ENCODE results near the gene CTDSPL.
A peak's percentile ranks its signal among the peaks of the same experiment; 100 is the strongest.
"Not testable (repeated sequence)": the region's sequence is repeated elsewhere in the genome, so short reads cannot be mapped to it uniquely, and the experiment has no call there.

CTDSPL gene

GRCh38 chr3:37970802-37971201 is 109.1 kb downstream of the CTDSPL start:
- DNase-seq, result no peak

GRCh38 chr3:37971467-37971866 is 109.8 kb downstream of the CTDSPL start:
- DNase-seq, result no peak

GRCh38 chr3:37972056-37972455 is 110.4 kb downstream of the CTDSPL start:
- DNase-seq, result not testable (repeated sequence)

- DNase-seq, result no peak
Measured at GRCh38 chr3:37973246-37974054, 111.8 kb downstream of the CTDSPL start.

- DNase-seq, result peak; percentile 14
Measured at GRCh38 chr3:37974121-37975083, 112.7 kb downstream of the CTDSPL start.

GRCh38 chr3:37979541-37980461 is 118.1 kb downstream of the CTDSPL start:
- DNase-seq, result no peak

- no peak for DNase-seq
Measured at GRCh38 chr3:37980462-37981347, 119.0 kb downstream of the CTDSPL start.

- DNase-seq, result no peak
Measured at GRCh38 chr3:37981348-37981664, 119.6 kb downstream of the CTDSPL start.

- no peak for DNase-seq
Measured at GRCh38 chr3:37982331-37982730, 120.7 kb downstream of the CTDSPL start.

GRCh38 chr3:37984051-37984450 is 122.4 kb downstream of the CTDSPL start:
- DNase-seq, result no peak

- no peak for DNase-seq
Measured at GRCh38 chr3:37984596-37984995, 122.9 kb downstream of the CTDSPL start.

- no peak for DNase-seq
Measured at GRCh38 chr3:37985637-37986320, 124.1 kb downstream of the CTDSPL start.

- no peak for DNase-seq
Measured at GRCh38 chr3:37986479-37987314, 125.0 kb downstream of the CTDSPL start.

GRCh38 chr3:37987315-37987697 is 125.6 kb downstream of the CTDSPL start:
- DNase-seq, result no peak

- DNase-seq, result no peak
Measured at GRCh38 chr3:37987751-37988179, 126.1 kb downstream of the CTDSPL start.

GRCh38 chr3:37988376-37988775 is 126.7 kb downstream of the CTDSPL start:
- not testable (repeated sequence) for DNase-seq

- no peak for DNase-seq
Measured at GRCh38 chr3:37988931-37989525, 127.3 kb downstream of the CTDSPL start.

- DNase-seq, result no peak
Measured at GRCh38 chr3:37989821-37990480, 128.3 kb downstream of the CTDSPL start.

GRCh38 chr3:37990527-37990926 is 128.8 kb downstream of the CTDSPL start, which contains the start of gene VILL:
Gene VILL (plus strand): TSS chr3:37990786. CDS start chr3:37993673, 2,887 bp downstream.
- DNase-seq, result no peak
